GM19193 (cell line): ENCODE measurements around the gene TNFAIP2.

Experiments
- POLR2A ChIP-seq: IDR thresholded peaks from 4 replicates; pipeline ENCODE4 v1.6.1; 2011; ENCODE audit not compliant: insufficient read depth, insufficient read length; ENCODE audit errors: extremely low read depth

Gene TNFAIP2

GRCh38 chr14:103122585-103122946, 695 bp upstream of the TNFAIP2 start:
- TF ChIP-seq POLR2A: no peak

GRCh38 chr14:103123634-103124500, 606 bp downstream of the TNFAIP2 start:
- TF ChIP-seq POLR2A: no peak

DNA sequence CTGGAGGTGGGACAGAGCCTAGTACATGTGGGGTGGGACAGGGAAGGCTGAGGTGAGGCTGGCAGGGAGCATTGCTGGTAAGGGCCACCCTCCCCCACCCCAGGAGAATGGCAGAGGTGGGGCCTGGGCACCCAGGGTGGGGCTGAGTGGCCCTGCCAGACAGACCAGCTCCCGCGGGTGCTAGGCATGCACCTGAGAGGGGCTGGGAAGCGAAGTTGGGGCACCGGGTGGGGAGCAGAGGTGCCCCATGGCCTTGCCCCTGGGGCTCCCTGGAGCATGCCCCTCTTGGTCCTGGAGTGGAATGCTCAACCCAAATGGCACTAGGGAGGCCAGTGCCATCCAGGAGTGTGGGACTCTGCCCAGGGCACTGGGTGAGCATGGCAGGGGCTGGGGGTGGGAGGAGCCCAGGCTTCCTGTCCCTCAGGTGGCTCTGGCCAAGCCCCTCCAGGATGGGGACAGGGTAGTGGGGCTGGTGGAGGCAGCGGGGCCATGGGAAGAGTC, 1.3 kb downstream of the TNFAIP2 start:
- TF ChIP-seq POLR2A: no peak

DNA sequence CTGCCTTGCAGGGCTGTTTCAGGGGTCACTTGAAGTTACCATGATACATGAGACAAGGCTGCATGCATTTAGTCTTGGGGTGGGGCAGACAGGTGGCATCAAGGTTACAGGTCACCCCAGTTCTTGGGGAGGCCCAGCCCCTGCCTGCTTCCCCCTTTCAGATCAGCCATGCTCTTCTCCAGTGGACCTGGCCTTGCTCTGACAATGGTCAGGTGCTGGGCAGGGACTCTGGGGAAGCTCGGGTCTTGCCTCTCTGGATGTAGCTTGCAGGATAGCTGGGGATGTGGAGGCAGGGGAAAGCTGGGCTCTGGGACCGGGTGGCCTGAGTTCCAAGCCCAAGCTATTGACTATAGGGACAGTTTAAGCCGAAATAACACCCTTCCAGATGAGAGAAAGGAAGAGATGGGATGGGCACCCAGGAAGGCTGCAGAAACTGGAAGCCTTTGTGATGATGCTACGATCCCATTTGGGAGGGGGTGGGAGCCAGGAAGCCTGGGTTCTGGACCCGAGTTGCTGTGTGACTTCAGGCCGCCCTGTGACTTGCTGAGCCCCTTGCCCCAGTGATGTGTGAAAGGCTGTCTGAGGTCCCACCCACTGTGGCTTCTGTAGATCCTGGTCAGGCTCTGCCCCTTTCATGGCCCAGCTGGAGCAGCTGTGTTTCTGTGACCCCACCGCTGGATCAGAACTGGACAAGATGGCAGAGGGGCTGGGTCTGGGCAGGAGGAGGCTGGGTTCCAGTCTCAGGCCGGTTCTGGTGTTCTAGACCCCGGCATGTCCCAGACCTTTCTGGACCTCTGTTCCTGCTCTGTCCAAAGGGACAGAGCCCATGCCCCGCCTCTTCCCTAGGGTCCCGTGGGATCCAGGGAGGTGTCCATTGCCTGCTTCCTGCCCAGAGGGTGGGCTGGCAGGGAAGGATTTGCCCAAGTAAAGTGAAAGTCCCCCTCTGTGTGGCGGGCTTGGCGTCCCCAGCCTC, 2.1 kb downstream of the TNFAIP2 start:
- TF ChIP-seq POLR2A: no peak

DNA sequence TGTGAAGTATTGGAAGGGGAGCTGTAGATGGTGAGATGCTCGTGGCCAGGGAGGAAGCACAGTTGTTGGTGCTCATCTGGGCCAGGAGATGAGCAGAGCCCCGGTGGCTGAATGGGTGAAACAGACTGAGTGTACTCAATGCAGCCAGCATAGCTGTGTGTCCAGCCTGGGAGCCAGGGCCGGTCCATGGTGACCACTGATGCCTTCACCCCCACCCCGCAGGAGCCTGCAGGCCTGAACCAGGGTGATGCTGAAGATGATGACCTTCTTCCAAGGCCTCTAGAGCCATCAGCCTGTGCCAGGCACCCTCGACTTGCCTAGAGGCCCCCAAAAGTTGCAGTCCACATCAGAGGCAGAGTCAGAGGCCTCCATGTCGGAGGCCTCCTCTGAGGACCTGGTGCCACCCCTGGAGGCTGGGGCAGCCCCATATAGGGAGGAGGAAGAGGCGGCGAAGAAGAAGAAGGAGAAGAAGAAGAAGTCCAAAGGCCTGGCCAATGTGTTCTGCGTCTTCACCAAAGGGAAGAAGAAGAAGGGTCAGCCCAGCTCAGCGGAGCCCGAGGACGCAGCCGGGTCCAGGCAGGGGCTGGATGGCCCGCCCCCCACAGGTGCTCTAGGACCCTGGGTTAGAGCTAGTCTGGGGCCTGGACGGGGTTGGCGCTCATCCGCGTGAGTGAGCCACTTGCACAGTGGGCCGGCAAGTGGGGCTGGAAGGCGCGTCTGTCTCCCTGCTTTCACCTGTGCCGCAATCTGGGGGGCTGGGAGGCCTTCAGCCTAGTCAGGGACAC, 3.0 kb downstream of the TNFAIP2 start:
- TF ChIP-seq POLR2A: no peak

- no peak for TF ChIP-seq POLR2A
Observed at GRCh38 chr14:103126873-103127304, 3.6 kb downstream of the TNFAIP2 start.

GRCh38 chr14:103127356-103127755, 4.1 kb downstream of the TNFAIP2 start:
- TF ChIP-seq POLR2A: no peak

- no peak for TF ChIP-seq POLR2A
Observed at GRCh38 chr14:103127861-103128598, 4.8 kb downstream of the TNFAIP2 start.

GRCh38 chr14:103128631-103129300, 5.5 kb downstream of the TNFAIP2 start:
- no peak for TF ChIP-seq POLR2A

DNA sequence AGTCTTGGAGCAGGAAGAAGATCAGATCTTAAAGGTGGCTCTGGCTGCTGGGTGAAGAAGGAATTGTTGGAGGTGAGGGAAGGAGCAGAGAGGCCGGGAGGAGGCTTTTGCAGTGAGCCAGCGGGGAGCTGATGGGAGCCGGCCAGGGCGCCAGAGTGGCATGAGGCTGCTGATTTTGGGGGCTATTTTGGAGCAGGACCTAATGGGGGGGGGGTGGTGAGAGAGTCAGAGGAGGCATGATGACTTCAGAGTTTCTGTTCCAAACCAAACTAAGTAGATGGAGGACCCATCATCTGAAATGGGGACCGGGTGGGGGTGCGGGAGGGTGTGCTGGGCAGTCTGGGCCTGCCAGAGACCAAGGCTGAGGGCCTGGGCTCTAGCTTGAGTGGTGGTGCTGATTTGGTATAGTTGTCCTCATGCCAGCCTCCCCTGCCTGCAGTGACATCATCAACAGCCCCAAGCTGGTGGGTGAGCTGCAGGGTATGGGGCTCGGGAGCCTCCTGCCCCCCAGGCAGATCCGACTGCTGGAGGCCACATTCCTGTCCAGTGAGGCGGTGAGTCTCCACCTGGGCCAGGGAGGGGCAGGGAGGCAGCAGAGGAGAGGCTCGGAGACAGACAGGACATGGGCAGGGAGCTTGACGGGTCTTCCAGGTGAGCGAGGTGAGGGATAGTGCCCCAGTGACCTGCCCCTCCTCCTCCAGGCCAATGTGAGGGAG, 6.2 kb downstream of the TNFAIP2 start:
- TF ChIP-seq POLR2A: no peak

DNA sequence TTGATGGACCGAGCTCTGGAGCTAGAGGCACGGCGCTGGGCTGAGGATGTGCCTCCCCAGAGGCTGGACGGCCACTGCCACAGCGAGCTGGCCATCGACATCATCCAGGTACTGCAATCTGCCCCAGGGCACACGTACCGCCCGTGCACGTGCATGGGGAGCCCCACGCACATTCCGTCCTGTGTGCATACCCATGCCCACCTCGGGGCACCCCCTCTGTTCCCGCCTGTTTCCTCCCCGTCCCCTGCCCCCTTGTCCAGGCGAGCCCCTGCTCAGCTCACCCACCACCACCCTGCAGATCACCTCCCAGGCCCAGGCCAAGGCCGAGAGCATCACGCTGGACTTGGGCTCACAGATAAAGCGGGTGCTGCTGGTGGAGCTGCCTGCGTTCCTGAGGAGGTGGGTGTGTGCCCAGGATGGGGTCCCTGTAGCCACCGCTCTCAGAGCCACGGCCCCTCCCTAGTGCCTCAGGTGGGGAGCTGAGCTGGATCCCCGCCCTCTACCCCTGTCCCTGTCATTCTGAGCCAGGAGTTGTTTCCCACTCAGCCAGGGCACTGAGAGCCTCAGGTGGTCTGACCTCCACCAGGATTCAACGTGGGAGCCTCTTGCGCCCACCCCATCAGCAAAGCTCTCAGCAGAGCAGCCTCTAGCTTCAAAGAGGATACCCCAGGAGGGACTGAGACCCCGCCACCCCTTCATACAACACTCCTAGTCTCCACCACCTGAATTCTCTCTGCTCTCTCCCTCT, 6.9 kb downstream of the TNFAIP2 start:
- no peak for TF ChIP-seq POLR2A

GRCh38 chr14:103130965-103131364, 7.7 kb downstream of the TNFAIP2 start:
- TF ChIP-seq POLR2A: no peak
